MCF 10A (cell line): ENCODE data around the gene ARL8B. TPM values are rescaled to one million over a fixed set of nuclear protein-coding genes. Genes with fewer than 3 reads are reported as not detected.

ENCODE experiments used
- BruUV-seq: library from RNA; stranded (reverse); fragments of 400-500 nt; replicated peaks from 2 replicates; lab custom pipeline; 2021; lab: Mats Ljungman, UMichigan
- CTCF ChIA-PET: fragments of 300-600 bp; sonication (Branson Sonifier 250); formaldehyde crosslinking; extraction: SDS; loops from one replicate; lab custom pipeline; 2021; ENCODE audit warnings: antibody characterized with exemption, inconsistent platforms; lab: Yijun Ruan, JAX
- POLR2A ChIA-PET: fragments of 300-600, 350-650 bp; sonication (Branson Sonifier 250); formaldehyde crosslinking; extraction: SDS; loops from one replicate; lab custom pipeline; 2020; ENCODE audit warnings: antibody characterized with exemption, inconsistent platforms; lab: Yijun Ruan, JAX
- DNase-seq: peaks from one replicate; pipeline ENCODE4 v3.0.0-alpha.2; 2018; ENCODE audit not compliant: unreplicated experiment
- H3K27ac Mint-ChIP-seq: one replicate; pipeline ENCODE4 v1.8.0; 2022; ENCODE audit warnings: mild to moderate bottlenecking, low read depth, mixed read lengths; ENCODE audit not compliant: unreplicated experiment
- H3K27me3 Mint-ChIP-seq: one replicate; pipeline ENCODE4 v1.8.0; 2022; ENCODE audit warnings: mixed read lengths; ENCODE audit not compliant: insufficient read depth, unreplicated experiment
- H3K36me3 Mint-ChIP-seq: one replicate; pipeline ENCODE4 v1.8.0; 2022; ENCODE audit warnings: mild to moderate bottlenecking, moderate library complexity, mixed read lengths; ENCODE audit not compliant: insufficient read depth, unreplicated experiment
- H3K4me1 Mint-ChIP-seq: one replicate; pipeline ENCODE4 v1.8.0; 2022; ENCODE audit warnings: mixed read lengths; ENCODE audit not compliant: insufficient read depth, unreplicated experiment
- H3K4me3 Mint-ChIP-seq: one replicate; pipeline ENCODE4 v1.8.0; 2022; ENCODE audit warnings: mild to moderate bottlenecking, moderate library complexity, mixed read lengths; ENCODE audit not compliant: unreplicated experiment
- H3K9me3 Mint-ChIP-seq: one replicate; pipeline ENCODE4 v1.8.0; 2022; ENCODE audit warnings: mixed read lengths; ENCODE audit not compliant: unreplicated experiment
- intact Hi-C: fragments of 100-400 bp; cut with micrococcal nuclease; formaldehyde crosslinking; loops from 2 replicates; pipeline ENCODE4 v1.14.1; 2022
- total RNA-seq: library from RNA; stranded (reverse); gene quantifications from 2 replicates; pipeline ENCODE4 v1.2.3, GENCODE V29; 2022
- TF ChIP-seq, protein P1 (sequence below): fragments of 200-600 bp; IDR thresholded peaks from one replicate; pipeline ENCODE4 v1.8.0; 2022; ENCODE audit warnings: antibody characterized with exemption, mild to moderate bottlenecking; ENCODE audit not compliant: unreplicated experiment

Gene ARL8B
- total RNA-seq, 1 experiment from 2014 or later, result 53.6 TPM

DNA sequence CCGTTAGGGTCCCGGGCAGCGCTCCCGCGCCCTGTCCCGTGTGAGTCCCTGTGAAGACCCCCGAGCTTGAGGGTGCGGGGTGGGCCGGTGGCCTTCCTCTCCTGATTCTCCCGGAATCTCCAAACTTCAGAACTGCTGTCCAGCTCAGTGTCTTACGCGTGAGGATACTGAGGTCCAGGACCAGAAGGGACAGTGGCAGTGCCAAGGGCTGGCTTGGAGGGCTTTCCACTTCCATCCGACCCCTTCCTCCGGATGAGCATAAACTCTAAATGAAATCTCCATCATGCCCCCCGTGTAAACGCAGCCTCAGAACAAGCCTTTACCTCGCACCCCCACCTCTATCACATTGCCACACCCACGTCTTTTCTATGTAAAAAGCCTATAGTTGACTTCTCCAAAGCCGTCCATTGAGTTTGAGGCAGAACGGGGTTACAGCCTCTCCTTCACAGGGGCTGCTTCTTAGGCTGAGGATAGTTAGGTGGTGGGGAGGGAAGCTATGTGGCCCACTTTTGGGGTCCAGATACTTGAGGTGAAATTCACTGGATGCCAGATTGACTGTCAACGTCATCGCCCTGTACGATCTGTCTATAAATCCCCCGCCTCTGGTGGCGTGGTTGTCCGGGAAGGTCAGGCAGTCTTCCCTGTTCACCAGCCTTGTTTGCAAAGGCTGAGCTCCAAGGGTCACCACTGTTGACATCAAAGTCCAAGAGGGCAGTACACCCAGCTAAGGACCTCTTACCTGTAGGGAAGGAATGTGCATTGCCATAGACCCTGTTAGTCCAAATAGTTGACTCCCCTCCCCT is 66.5 kb downstream of the ARL8B start:
- H3K9me3 Mint-ChIP-seq, result no peaks in the 10 kb centered on the region
- H3K4me3 Mint-ChIP-seq, result peak overlapping the region; percentile 70
- ChIA-PET CTCF (interaction anchor here (0.6 to 2.5 kb wide), 5 partner anchors 9 to 477 kb away, joined by 3 to 13 read pairs (median 4); no protein-coding TSS in a partner anchor), POLR2A (interaction anchor here (0.6 to 8.4 kb wide), 15 partner anchors 8 to 771 kb away, joined by 3 to 115 read pairs (median 8); partner anchors contain the start of gene ARL8B)
- TF ChIP-seq, protein P1, sequence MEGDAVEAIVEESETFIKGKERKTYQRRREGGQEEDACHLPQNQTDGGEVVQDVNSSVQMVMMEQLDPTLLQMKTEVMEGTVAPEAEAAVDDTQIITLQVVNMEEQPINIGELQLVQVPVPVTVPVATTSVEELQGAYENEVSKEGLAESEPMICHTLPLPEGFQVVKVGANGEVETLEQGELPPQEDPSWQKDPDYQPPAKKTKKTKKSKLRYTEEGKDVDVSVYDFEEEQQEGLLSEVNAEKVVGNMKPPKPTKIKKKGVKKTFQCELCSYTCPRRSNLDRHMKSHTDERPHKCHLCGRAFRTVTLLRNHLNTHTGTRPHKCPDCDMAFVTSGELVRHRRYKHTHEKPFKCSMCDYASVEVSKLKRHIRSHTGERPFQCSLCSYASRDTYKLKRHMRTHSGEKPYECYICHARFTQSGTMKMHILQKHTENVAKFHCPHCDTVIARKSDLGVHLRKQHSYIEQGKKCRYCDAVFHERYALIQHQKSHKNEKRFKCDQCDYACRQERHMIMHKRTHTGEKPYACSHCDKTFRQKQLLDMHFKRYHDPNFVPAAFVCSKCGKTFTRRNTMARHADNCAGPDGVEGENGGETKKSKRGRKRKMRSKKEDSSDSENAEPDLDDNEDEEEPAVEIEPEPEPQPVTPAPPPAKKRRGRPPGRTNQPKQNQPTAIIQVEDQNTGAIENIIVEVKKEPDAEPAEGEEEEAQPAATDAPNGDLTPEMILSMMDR, result no peak
- H3K4me1 Mint-ChIP-seq, result peaks cover 33% of the 10 kb centered on the region
- TSS peak; percentile 35 for BruUV-seq
- intact Hi-C loops, result loop anchor here (2.0 to 10.0 kb wide), 4 partner anchors 52 to 476 kb away; partner anchors contain the start of gene ARL8B
- H3K36me3 Mint-ChIP-seq, result peaks cover 36% of the 10 kb centered on the region
- DNase-seq, result peak; percentile 53
- no peaks in the 10 kb centered on the region for H3K27me3 Mint-ChIP-seq
- peak overlapping the region; percentile 95 for H3K27ac Mint-ChIP-seq

DNA sequence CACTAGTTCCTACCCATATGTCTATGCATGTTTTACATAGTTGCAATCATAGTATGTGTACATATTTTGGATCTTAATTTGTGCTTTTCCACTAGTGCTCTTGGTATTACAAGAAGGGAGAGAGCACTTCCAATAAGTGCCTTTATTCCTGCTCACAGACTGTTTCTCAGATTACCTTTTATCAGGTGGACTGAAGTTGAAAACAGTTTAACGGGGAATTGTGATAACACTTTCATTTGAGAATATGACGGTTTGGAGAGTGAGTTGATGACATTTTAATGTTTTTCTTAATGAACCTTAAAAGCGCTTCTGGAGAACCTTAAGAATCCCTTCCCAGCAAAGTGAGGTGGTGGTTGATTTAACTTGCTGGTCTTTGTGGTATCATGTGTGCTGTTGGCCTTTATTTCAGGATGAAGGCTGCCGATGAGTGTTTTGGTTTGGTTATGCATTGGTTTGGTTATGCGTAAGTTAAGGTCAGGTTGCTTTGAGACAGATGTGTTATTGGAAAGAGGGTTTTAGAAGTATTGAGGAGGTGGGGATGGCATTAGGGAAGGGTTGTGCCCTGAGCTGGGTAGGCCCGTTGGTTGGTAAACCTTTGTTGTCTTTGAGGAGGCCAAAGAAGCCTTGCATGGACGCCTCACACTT is 68.2 kb downstream of the ARL8B start:
- peaks cover 36% of the 10 kb centered on the region for H3K36me3 Mint-ChIP-seq
- peaks cover 47% of the 10 kb centered on the region for H3K4me1 Mint-ChIP-seq
- peak overlapping the region; percentile 70 for H3K4me3 Mint-ChIP-seq
- H3K9me3 Mint-ChIP-seq, result no peaks in the 10 kb centered on the region
- intact Hi-C loops, result no loop called here
- DNase-seq, result no peak
- BruUV-seq, result no TSS peak
- H3K27me3 Mint-ChIP-seq, result no peaks in the 10 kb centered on the region
- POLR2A ChIA-PET, result interaction anchor here (0.6 to 8.4 kb wide), 9 partner anchors 6 to 469 kb away, joined by 3 to 115 read pairs (median 7); partner anchors contain the start of gene ARL8B
- peak overlapping the region; percentile 95 for H3K27ac Mint-ChIP-seq
- CTCF ChIA-PET, result no interaction called here
- TF ChIP-seq, protein P1, result no peak

DNA sequence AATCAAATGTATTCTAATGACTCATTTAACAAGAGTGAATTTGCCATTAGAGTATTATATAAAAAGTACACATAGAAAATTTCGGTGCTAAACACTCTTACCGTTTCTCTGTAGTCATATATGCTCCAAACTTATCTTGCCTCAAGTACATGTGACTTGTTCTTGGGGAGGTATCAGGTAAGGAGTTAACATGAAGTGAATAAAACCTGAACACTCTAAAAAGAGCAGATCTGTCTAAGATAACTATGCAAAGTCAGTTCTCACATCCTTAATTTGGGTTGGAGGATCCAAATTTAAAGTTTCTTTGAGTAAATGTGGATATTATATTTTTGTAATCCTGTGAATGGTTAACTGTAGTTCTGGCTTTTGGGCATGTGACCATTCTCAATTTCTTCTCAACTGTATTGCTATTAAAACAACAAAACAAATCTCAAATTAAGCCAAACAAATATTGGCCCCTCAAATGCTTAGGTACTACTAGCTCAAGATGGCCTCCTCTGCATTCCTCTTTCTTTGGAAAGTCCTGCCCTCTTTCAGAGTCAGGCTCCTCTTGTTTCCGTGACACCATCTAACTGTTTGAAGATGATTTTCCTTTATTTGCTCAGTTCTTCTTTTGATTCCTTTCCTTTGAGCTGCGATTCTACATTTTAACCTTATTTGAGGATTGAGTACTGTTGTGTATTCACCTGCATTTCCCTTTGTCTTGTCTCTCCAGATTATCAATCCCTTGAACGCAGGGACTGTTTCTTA is 69.6 kb downstream of the ARL8B start:
- Mint-ChIP-seq H3K4me3 (peak overlapping the region; percentile 17), H3K4me1 (peaks cover 50% of the 10 kb centered on the region), H3K27me3 (no peaks in the 10 kb centered on the region), H3K27ac (peak overlapping the region; percentile 85), H3K9me3 (no peaks in the 10 kb centered on the region), H3K36me3 (peaks cover 30% of the 10 kb centered on the region)
- POLR2A ChIA-PET, result interaction anchor here (0.8 to 8.1 kb wide), 5 partner anchors 56 to 480 kb away, joined by 3 to 190 read pairs (median 3); partner anchors contain the start of gene ARL8B
- TF ChIP-seq, protein P1, result no peak
- BruUV-seq, result no TSS peak
- intact Hi-C loops, result no loop called here
- CTCF ChIA-PET, result interaction anchor here (2.0 to 7.9 kb wide), 2 partner anchors 55 to 67 kb away, joined by 10 to 80 read pairs; partner anchors contain the start of gene ARL8B
- no peak for DNase-seq
